K562 (cell line): ENCODE data around the gene GATA2. TPM values are rescaled to one million over a fixed set of nuclear protein-coding genes. Genes with fewer than 3 reads are reported as not detected.

Experiments used
- ATF2 ChIP-seq: sonication (generic); formaldehyde crosslinking; IDR thresholded peaks from 2 replicates; pipeline ENCODE4 v1.8.1; 2022; ENCODE audit warnings: missing genetic modification reagents
- BDP1 ChIP-seq: IDR thresholded peaks from 3 replicates; pipeline ENCODE4 v1.6.1; 2011; ENCODE audit not compliant: insufficient read length, insufficient read depth
- CBFA2T3 ChIP-seq: fragments of 450-650 bp; IDR thresholded peaks from 2 replicates; pipeline ENCODE4 v1.6.1; 2017
- NCOA1 ChIP-seq: fragments of 450-650 bp; IDR thresholded peaks from 2 replicates; pipeline ENCODE4 v1.6.1; 2016; ENCODE audit warnings: low read depth
- NONO ChIP-seq, 2 experiments: fragments of 200-400 bp in 1 of 2; fragments of 450-650 bp in 1 of 2; formaldehyde crosslinking in 1 of 2; IDR thresholded peaks; 2 replicates each; pipeline ENCODE4 v1.6.1; 2017; ENCODE audit warnings: low read depth in 2 of 2, mild to moderate bottlenecking in 2 of 2, moderate library complexity in 2 of 2, low read length in 1 of 2
- SETDB1 ChIP-seq: IDR thresholded peaks from one replicate; pipeline ENCODE4 v1.6.1; 2012; ENCODE audit warnings: low read length, control low read depth, inconsistent platforms
- SREBF1 ChIP-seq: fragments of 150-350 bp; IDR thresholded peaks from 2 replicates; pipeline ENCODE4 v1.6.1; 2014; ENCODE audit warnings: antibody characterized with exemption, low read depth, low read length, borderline replicate concordance
- SRF ChIP-seq, 2 experiments: fragments of 250-450, 450-650 bp in 1 of 2; sonication (Bioruptor Pico) in 1 of 2; sonication (generic) in 1 of 2; formaldehyde crosslinking; IDR thresholded peaks; 2 replicates each; pipeline versions ENCODE4 v1.5.0 to v1.5.1; 2020 to 2022; ENCODE audit warnings: mild to moderate bottlenecking in 1 of 2, missing genetic modification reagents in 1 of 2
- TCF3 ChIP-seq: sonication (generic); formaldehyde crosslinking; IDR thresholded peaks from 2 replicates; pipeline ENCODE4 v1.4.0; 2020; ENCODE audit warnings: mild to moderate bottlenecking, missing genetic modification reagents
- ZBED1 ChIP-seq: IDR thresholded peaks from 2 replicates; pipeline ENCODE4 v1.6.1; 2014
- ZBTB11 ChIP-seq, 3 experiments: fragments of 200-800 bp in 1 of 3; fragments of 250-450 bp in 1 of 3; fragments of 450-650 bp in 1 of 3; sonication (Bioruptor Pico) in 1 of 3; sonication (Bioruptor generic) in 1 of 3; formaldehyde crosslinking in 1 of 3; IDR thresholded peaks; 2 replicates each; pipeline versions ENCODE4 v1.6.1 to v1.8.0; 2016 to 2022; ENCODE audit warnings: mild to moderate bottlenecking in 2 of 3, missing genetic modification characterization in 2 of 3, missing compliant biosample characterization in 1 of 3, moderate library complexity in 1 of 3
- ZFX ChIP-seq: sonication (generic); formaldehyde crosslinking; IDR thresholded peaks from 2 replicates; pipeline ENCODE4 v1.8.0; 2022; ENCODE audit warnings: mild to moderate bottlenecking, missing genetic modification reagents, moderate library complexity
- ZNF175 ChIP-seq: fragments of 200-800 bp; sonication (Bioruptor generic); IDR thresholded peaks from 2 replicates; pipeline ENCODE4 v1.6.1; 2016; ENCODE audit warnings: low read depth, mild to moderate bottlenecking, missing genetic modification characterization, missing compliant biosample characterization
- ZNF347 ChIP-seq: fragments of 450-650 bp; formaldehyde crosslinking; IDR thresholded peaks from 2 replicates; pipeline ENCODE4 v1.4.0; 2020; ENCODE audit warnings: low read depth, mild to moderate bottlenecking, moderate library complexity
- ZNF449 ChIP-seq: fragments of 250-450 bp; sonication (Bioruptor Pico); IDR thresholded peaks from 2 replicates; pipeline ENCODE4 v1.8.0; 2022; ENCODE audit warnings: moderate library complexity, mild to moderate bottlenecking, inconsistent platforms
- ZNF639 ChIP-seq, 2 experiments: fragments of 200-800 bp in 1 of 2; sonication (Bioruptor generic) in 1 of 2; sonication (generic) in 1 of 2; formaldehyde crosslinking in 1 of 2; IDR thresholded peaks in 1 of 2; conservative IDR thresholded peaks in 1 of 2; 2 replicates each; pipeline versions ENCODE4 v1.5.0 to v1.6.1; 2016 to 2020; ENCODE audit warnings: missing compliant biosample characterization in 1 of 2, missing genetic modification characterization in 1 of 2, missing genetic modification reagents in 1 of 2
- polyA plus RNA-seq, 8 experiments: library from polyadenylated mRNA; depleted of rRNA in 4 of 8; stranded (reverse) in 5 of 8; unstranded in 3 of 8; fragments of >200 nt; fragmentation: Nextera tagmentation in 2 of 8; fragmentation: Illumina TruSeq in 1 of 8; extraction: Ambion mirVana in 2 of 8; extraction: Trizol in 1 of 8; gene quantifications; 2 replicates each; pipeline versions ENCODE4 v1.2.1 to v1.2.3, GENCODE V29; 2011 to 2014; ENCODE audit warnings: inconsistent platforms in 1 of 8, missing spikeins in 1 of 8
- total RNA-seq, 7 experiments: library from RNA; depleted of rRNA in 6 of 7; stranded (reverse); fragments of >200 nt in 6 of 7; fragmentation: Illumina TruSeq in 2 of 7; extraction: Trizol in 2 of 7; gene quantifications; 2 replicates each; pipeline versions ENCODE4 v1.2.1 to v1.2.3, GENCODE V29; 2011 to 2021; ENCODE audit warnings: low replicate concordance in 1 of 7
- TF ChIP-seq, protein P1 (sequence below): fragments of 450-650 bp; IDR thresholded peaks from 2 replicates; pipeline ENCODE4 v1.6.1; 2016; ENCODE audit warnings: missing biosample characterization, missing genetic modification characterization

The GATA2 gene
- total and polyA plus RNA-seq, 9 of the 15 experiments (the other 6 are each of a cell fraction or from before 2014, with no cell fraction given): 8.5 to 218 (median 50.8) TPM

- TF ChIP-seq, protein P1, sequence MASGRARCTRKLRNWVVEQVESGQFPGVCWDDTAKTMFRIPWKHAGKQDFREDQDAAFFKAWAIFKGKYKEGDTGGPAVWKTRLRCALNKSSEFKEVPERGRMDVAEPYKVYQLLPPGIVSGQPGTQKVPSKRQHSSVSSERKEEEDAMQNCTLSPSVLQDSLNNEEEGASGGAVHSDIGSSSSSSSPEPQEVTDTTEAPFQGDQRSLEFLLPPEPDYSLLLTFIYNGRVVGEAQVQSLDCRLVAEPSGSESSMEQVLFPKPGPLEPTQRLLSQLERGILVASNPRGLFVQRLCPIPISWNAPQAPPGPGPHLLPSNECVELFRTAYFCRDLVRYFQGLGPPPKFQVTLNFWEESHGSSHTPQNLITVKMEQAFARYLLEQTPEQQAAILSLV (tag): no peak
- TF ChIP-seq SETDB1 (no peak), NONO (IDR thresholded peaks at IDR 0.05; ENCODE audit: low read depth in 2 of 2, low read length in 1 of 2) (no peak), ZNF449 (CRISPR knock-in tag) (no peak), ZBTB11 (CRISPR knock-in tag; IDR thresholded peaks at IDR 0.05) (no peak), ZNF175 (no peak), ZNF347 (CRISPR knock-in tag) (no peak), ZNF639 (CRISPR knock-in tag; conservative IDR thresholded peaks at IDR 0.05 in 1 of 2, IDR thresholded peaks at IDR 0.05 in 1 of 2) (no peak), ATF2 (CRISPR knock-in tag) (no peak), ZBED1 (no peak), BDP1 (no peak), NCOA1 (no peak), SRF (CRISPR knock-in tag; IDR thresholded peaks at IDR 0.05) (no peak), ZFX (no peak), TCF3 (CRISPR knock-in tag) (peak; percentile 39; the same call in 1 of the 2 replicates), SREBF1 (no peak), CBFA2T3 (peak; percentile 35; the same call in 1 of the 2 replicates)
Observed at GRCh38 chr3:128456776-128457715, 36.0 kb downstream of the GATA2 start (continued).
